ENCODE measurements around the gene CDON. TPM values are rescaled to one million over a fixed set of nuclear protein-coding genes. Genes with fewer than 3 reads are reported as not detected.

Gene CDON
- polyA plus RNA-seq, 1 donor from 2014 or later, result not detected

GRCh38 chr11:125944350-125945010, 118.2 kb downstream of the CDON start:
- Mint-ChIP-seq H3K4me1 (peaks cover 0 to 8% (median 7%) of the 10 kb centered on the region in 3 donors), H3K27me3 (peaks cover 7% of the 10 kb centered on the region), H3K27ac (peak overlapping the region in 1 of 3 donors; percentile 3), H3K4me3 (no peak overlapping the region), H3K9me3 (no peaks in the 10 kb centered on the region), H3K36me3 (no peaks in the 10 kb centered on the region)

- no peak overlapping the region for H3K4me3 Mint-ChIP-seq
- no peaks in the 10 kb centered on the region for H3K9me3 Mint-ChIP-seq
- H3K36me3 Mint-ChIP-seq, result no peaks in the 10 kb centered on the region
- H3K27me3 Mint-ChIP-seq, result peaks cover 7% of the 10 kb centered on the region
- peak overlapping the region in 1 of 3 donors; percentile 3 for H3K27ac Mint-ChIP-seq
- peaks cover 0 to 8% (median 5%) of the 10 kb centered on the region in 3 donors for H3K4me1 Mint-ChIP-seq
Observed at GRCh38 chr11:125943661-125944349, 118.9 kb downstream of the CDON start.

- H3K27ac Mint-ChIP-seq, result peak overlapping the region in 1 of 3 donors; percentile 11
- H3K36me3 Mint-ChIP-seq, result no peaks in the 10 kb centered on the region
- peaks cover 0 to 8% (median 5%) of the 10 kb centered on the region in 3 donors for H3K4me1 Mint-ChIP-seq
- no peak overlapping the region for H3K4me3 Mint-ChIP-seq
- H3K27me3 Mint-ChIP-seq, result peaks cover 7% of the 10 kb centered on the region
- no peaks in the 10 kb centered on the region for H3K9me3 Mint-ChIP-seq
Observed at GRCh38 chr11:125942771-125943428, 119.8 kb downstream of the CDON start.

- H3K27ac Mint-ChIP-seq, result peak overlapping the region in 1 of 3 donors; percentile 11
- no peaks in the 10 kb centered on the region for H3K36me3 Mint-ChIP-seq
- H3K4me3 Mint-ChIP-seq, result no peak overlapping the region
- peaks cover 0 to 8% (median 5%) of the 10 kb centered on the region in 3 donors for H3K4me1 Mint-ChIP-seq
- H3K9me3 Mint-ChIP-seq, result no peaks in the 10 kb centered on the region
- H3K27me3 Mint-ChIP-seq, result peaks cover 5% of the 10 kb centered on the region
Observed at GRCh38 chr11:125941619-125942611, 120.8 kb downstream of the CDON start.

GRCh38 chr11:125941267-125941618, 121.4 kb downstream of the CDON start:
- Mint-ChIP-seq H3K4me1 (peaks cover 0 to 8% (median 5%) of the 10 kb centered on the region in 3 donors), H3K27ac (no peak overlapping the region), H3K36me3 (peaks cover under 1% of the 10 kb centered on the region), H3K27me3 (peaks cover 5% of the 10 kb centered on the region), H3K4me3 (no peak overlapping the region), H3K9me3 (peaks cover 0 to under 1% (median 0%) of the 10 kb centered on the region in 3 donors)

- Mint-ChIP-seq H3K27ac (no peak overlapping the region), H3K4me1 (peaks cover 0 to 8% (median 5%) of the 10 kb centered on the region in 3 donors)
Observed at GRCh38 chr11:125940145-125940544, 122.5 kb downstream of the CDON start.

GRCh38 chr11:125939081-125939521, 123.6 kb downstream of the CDON start:
- peaks cover 5% of the 10 kb centered on the region for H3K27me3 Mint-ChIP-seq
- no peak overlapping the region for H3K27ac Mint-ChIP-seq
- peaks cover 1% of the 10 kb centered on the region for H3K36me3 Mint-ChIP-seq
- peaks cover 0 to 8% (median 5%) of the 10 kb centered on the region in 3 donors for H3K4me1 Mint-ChIP-seq
- no peak overlapping the region for H3K4me3 Mint-ChIP-seq
- H3K9me3 Mint-ChIP-seq, result peaks cover 0 to 4% (median 0%) of the 10 kb centered on the region in 3 donors

More at GRCh38 chr11:125940145-125940544, 122.5 kb downstream of the CDON start:
- Mint-ChIP-seq H3K4me3 (no peak overlapping the region), H3K36me3 (peaks cover 1% of the 10 kb centered on the region), H3K9me3 (peaks cover 0 to 3% (median 0%) of the 10 kb centered on the region in 3 donors), H3K27me3 (peaks cover 5% of the 10 kb centered on the region)

- Mint-ChIP-seq H3K27ac (no peak overlapping the region), H3K9me3 (peaks cover 0 to 4% (median 0%) of the 10 kb centered on the region in 3 donors), H3K4me3 (no peak overlapping the region), H3K36me3 (peaks cover 1% of the 10 kb centered on the region), H3K4me1 (peaks cover 0 to 8% (median 5%) of the 10 kb centered on the region in 3 donors), H3K27me3 (no peaks in the 10 kb centered on the region)
Observed at GRCh38 chr11:125938418-125938817, 124.2 kb downstream of the CDON start.

- Mint-ChIP-seq H3K27ac (no peak overlapping the region), H3K4me1 (no peaks in the 10 kb centered on the region), H3K36me3 (peaks cover 1% of the 10 kb centered on the region), H3K4me3 (no peak overlapping the region), H3K27me3 (peaks cover 6% of the 10 kb centered on the region), H3K9me3 (peaks cover 0 to 4% (median 0%) of the 10 kb centered on the region in 3 donors)
Observed at GRCh38 chr11:125935618-125936199, 127.0 kb downstream of the CDON start.

GRCh38 chr11:125935056-125935455, 127.6 kb downstream of the CDON start:
- H3K36me3 Mint-ChIP-seq, result peaks cover 1% of the 10 kb centered on the region
- H3K9me3 Mint-ChIP-seq, result peaks cover 0 to 4% (median 0%) of the 10 kb centered on the region in 3 donors
- no peak overlapping the region for H3K27ac Mint-ChIP-seq
- H3K27me3 Mint-ChIP-seq, result peaks cover 6% of the 10 kb centered on the region
- no peaks in the 10 kb centered on the region for H3K4me1 Mint-ChIP-seq
- H3K4me3 Mint-ChIP-seq, result no peak overlapping the region

GRCh38 chr11:125934473-125934872, 128.2 kb downstream of the CDON start:
- H3K9me3 Mint-ChIP-seq, result peaks cover 0 to 4% (median 0%) of the 10 kb centered on the region in 3 donors
- H3K36me3 Mint-ChIP-seq, result peaks cover 1% of the 10 kb centered on the region
- no peak overlapping the region for H3K27ac Mint-ChIP-seq
- no peak overlapping the region for H3K4me3 Mint-ChIP-seq
- peaks cover 6% of the 10 kb centered on the region for H3K27me3 Mint-ChIP-seq
- H3K4me1 Mint-ChIP-seq, result no peaks in the 10 kb centered on the region

- H3K4me3 Mint-ChIP-seq, result no peak overlapping the region
- H3K36me3 Mint-ChIP-seq, result peaks cover 1% of the 10 kb centered on the region
- peaks cover 0 to 4% (median 0%) of the 10 kb centered on the region in 3 donors for H3K9me3 Mint-ChIP-seq
- H3K4me1 Mint-ChIP-seq, result no peaks in the 10 kb centered on the region
- H3K27ac Mint-ChIP-seq, result no peak overlapping the region
- H3K27me3 Mint-ChIP-seq, result peaks cover 10% of the 10 kb centered on the region
Observed at GRCh38 chr11:125933030-125933813, 129.4 kb downstream of the CDON start.

- Mint-ChIP-seq H3K36me3 (peaks cover 1% of the 10 kb centered on the region), H3K4me3 (no peak overlapping the region), H3K9me3 (peaks cover 0 to 4% (median 0%) of the 10 kb centered on the region in 3 donors), H3K27ac (no peak overlapping the region), H3K4me1 (no peaks in the 10 kb centered on the region), H3K27me3 (peaks cover 10% of the 10 kb centered on the region)
Observed at GRCh38 chr11:125932301-125932700, 130.4 kb downstream of the CDON start.
